GM12865 (cell line): Measurements from ENCODE around the gene PRKCE.
A peak's percentile ranks its signal among the peaks of the same experiment; 100 is the strongest.

Experiments used
- DNase-seq: peaks from one replicate; pipeline ENCODE4 v3.0.0; 2010; ENCODE audit warnings: low read depth
- H3K4me3 ChIP-seq: 2 replicates; pipeline ENCODE4 v1.5.1; 2011; ENCODE audit warnings: mild to moderate bottlenecking, low read depth, low read length, control low read depth
- TF ChIP-seq, protein P1 (sequence below): IDR thresholded peaks from 2 replicates; pipeline ENCODE4 v1.5.1; 2011; ENCODE audit warnings: low read length, control low read depth, low read depth, inconsistent platforms; ENCODE audit not compliant: insufficient read depth; ENCODE audit errors: missing control alignments

PRKCE gene

DNA sequence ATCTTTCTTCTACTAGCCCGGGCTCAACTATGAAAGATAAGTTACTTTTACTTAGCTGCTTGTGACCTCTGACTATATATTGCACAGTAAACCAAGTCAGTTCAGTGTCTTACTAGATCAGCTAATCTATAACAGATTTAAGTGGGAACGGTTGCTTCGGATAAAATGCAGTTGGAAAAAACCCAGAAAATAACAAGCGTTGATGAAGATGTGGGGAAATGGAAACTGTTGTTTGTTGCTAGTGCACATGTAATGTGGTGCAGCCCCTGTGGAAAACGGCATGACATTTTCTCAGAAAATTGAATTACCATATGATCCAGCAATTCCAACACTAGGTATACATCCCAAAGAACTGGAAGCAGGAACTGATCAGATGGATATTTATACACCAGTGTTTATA is 248.5 kb downstream of the PRKCE start:
- TF ChIP-seq, protein P1, sequence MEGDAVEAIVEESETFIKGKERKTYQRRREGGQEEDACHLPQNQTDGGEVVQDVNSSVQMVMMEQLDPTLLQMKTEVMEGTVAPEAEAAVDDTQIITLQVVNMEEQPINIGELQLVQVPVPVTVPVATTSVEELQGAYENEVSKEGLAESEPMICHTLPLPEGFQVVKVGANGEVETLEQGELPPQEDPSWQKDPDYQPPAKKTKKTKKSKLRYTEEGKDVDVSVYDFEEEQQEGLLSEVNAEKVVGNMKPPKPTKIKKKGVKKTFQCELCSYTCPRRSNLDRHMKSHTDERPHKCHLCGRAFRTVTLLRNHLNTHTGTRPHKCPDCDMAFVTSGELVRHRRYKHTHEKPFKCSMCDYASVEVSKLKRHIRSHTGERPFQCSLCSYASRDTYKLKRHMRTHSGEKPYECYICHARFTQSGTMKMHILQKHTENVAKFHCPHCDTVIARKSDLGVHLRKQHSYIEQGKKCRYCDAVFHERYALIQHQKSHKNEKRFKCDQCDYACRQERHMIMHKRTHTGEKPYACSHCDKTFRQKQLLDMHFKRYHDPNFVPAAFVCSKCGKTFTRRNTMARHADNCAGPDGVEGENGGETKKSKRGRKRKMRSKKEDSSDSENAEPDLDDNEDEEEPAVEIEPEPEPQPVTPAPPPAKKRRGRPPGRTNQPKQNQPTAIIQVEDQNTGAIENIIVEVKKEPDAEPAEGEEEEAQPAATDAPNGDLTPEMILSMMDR, result no peak
- no peak overlapping the region for H3K4me3 ChIP-seq
- no peak for DNase-seq

DNA sequence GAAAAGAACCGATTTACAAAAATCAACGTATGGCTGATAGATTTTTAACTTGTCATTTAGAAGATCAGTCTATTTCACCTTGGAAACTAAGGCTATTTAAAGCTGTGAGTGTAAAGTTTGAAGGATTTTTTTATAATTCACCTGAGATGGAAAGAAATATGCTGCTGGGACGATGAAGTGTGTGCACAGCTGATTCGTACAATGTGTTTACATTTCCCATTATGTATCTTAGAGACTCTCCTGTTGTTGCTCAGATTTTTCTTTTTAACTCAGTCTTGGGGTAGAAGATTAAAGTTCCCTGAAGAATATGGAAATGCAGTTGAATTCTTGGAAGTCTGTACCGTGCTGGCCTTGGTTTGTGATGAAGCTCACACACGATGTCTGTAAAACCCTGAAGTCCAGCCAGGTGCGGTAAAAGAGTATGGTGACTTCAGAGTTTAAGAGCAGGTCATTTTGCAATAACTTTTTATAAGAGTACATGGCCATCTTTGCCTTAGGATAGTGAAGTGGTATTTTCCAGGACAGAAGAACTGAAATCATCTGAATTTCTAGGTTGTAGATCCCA is 250.1 kb downstream of the PRKCE start:
- no peak for DNase-seq
- no peak overlapping the region for H3K4me3 ChIP-seq
- TF ChIP-seq, protein P1, result no peak

DNA sequence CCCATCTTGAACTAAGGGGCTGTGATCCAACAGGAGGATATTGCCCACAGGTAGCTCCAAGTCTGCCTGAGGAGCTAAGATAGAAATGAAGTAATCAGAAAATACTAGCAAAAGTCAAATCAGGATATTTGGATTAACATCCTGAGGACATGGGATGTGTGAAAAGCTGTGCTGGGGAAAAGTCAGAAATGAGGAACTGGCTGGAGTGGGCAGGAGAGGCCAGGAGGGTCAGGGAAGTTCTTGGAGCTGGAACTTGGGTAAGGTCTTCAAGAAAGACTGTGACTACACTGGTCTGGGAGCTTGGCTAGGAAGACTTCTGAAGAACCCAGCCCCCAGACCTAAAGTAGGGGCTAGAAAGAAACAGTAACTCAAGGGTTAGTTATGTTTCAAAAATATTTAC is 250.9 kb downstream of the PRKCE start:
- TF ChIP-seq, protein P1, result no peak
- DNase-seq, result no peak
- H3K4me3 ChIP-seq, result no peak overlapping the region

DNA sequence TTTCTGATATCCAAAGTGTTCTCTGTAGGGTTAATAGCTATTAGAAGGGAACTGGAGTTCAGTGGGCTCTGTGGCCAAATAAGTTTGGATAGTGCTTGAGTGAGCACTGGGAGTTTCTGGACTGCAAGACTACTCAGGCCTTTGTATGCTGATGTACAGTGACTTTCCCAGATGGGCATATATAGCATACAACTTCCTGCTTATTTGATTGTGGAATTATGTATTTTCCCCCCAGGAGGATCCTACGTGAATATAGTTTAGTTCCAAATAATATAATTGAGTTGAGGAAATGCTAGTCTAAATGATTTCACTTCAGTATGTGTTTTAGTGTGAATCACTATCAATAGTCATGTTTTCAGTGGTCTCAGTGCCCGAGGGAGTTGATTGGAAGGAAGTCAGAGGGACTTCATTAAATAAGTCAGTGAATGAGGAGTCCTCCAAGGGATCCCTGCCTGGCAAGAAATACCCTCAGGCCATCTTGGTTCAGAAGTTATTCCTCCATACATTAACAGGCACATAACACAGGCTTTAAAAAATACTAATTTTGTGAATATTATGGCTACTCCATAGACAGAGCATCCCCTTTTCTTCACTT is 251.4 kb downstream of the PRKCE start:
- TF ChIP-seq, protein P1, result no peak
- no peak for DNase-seq
- H3K4me3 ChIP-seq, result no peak overlapping the region

DNA sequence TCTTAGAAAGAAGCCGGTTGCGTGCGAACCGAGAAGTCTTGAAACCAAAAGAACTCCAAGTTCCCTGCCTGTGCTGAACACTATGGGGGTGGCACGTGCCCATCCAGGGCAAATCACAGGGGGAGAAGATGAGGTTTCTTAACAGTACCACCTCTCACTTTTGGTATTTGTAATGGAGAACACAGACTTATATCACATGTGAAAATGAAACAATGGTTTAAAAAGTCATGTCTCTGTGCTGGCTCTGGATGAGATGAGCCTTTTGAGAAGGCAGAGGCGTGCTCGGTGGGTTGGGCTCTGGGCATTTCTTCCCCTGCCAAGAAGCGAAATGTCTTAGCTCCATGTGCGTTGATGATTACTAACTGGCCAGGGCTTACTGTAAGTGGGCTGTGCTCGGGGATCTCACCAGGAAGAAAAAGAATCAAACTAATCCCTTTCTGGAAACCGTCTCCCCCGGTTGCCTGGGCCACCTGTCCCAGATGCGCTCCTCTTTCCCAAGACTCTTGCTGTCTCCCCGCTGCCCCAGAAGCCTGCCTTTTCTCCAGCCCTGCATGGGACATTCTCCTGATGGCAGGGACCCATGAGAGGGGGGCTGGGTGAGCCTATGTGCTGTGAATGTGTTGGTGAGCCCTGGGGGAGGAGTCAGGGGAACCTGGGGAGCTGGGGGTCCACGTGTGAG is 252.9 kb downstream of the PRKCE start:
- DNase-seq, result peak; percentile 91
- H3K4me3 ChIP-seq, result peak overlapping the region; percentile 5

DNA sequence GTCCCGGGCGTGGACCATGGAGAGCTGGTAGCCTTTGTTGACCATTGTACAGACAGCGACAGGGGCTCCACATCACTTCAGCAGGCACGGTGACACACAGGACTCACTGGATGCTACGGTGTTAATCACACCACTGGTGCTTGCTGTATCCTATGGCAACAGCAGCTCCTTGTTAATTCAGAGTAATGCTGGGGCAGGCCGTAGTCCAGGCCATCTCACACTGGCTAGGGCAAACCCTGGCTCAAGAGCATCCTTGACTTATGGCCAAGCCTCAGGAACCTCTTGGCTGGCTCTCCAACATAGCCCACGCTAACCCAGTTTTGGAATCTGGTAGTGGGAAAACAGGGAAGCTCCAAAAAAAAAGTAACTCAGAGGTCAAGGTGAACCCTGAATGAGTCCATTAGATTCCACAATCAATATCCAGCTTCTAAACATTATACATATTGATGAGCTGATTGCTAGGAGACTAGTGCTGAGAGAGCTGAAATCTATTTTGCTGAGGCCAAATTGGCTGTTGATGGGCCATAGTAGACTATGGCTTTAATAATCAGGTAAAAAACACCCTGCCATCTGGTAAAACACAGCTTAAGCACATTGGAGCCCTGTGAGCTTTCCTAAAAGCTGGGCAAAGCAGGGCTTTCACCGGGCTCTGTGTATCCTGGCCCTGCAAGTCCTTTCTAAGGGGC is 253.6 kb downstream of the PRKCE start:
- TF ChIP-seq, protein P1, result no peak
- DNase-seq, result no peak
- no peak overlapping the region for H3K4me3 ChIP-seq

More for the DNA sequence above, 252.9 kb downstream of the PRKCE start:
- TF ChIP-seq, protein P1, result no peak
